DMS79 (cell line): ENCODE results near the gene PDZK1IP1.

ENCODE experiments used
- DNase-seq: peaks from one replicate; lab custom pipeline; 2025; lab: John Stamatoyannopoulos, UW

Gene PDZK1IP1

DNA sequence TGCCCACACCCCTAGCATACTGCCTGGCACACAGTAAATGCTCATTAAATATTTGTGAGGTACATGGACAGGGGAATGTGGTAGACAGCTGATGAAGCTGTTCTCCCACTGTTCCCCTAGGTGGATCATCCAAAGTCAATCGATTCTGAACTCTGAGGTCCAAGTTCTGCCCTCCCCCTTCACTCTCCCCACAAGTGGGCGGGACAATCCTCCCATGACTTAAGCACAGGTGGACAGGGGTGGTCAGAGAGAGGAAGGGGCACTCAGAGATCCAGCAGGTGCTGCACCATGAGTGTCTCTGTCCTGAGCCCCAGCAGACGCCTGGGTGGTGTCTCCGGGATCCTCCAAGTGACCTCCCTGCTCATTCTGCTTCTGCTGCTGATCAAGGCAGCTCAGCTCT is 52.6 kb downstream of the PDZK1IP1 start, which contains the start of gene CYP4A22:
Gene CYP4A22 (plus strand): TSS at position 244 of the 400 bp plus-strand sequence. CDS start 45 bp downstream, at position 289.
- no peak for DNase-seq
